Endothelial cell (in vitro differentiated cells): ENCODE measurements around the gene RTKN2. TPM values are rescaled to one million over a fixed set of nuclear protein-coding genes. Genes with fewer than 3 reads are reported as not detected.

ENCODE experiments used
- DNase-seq: peaks from one replicate; pipeline ENCODE4 v3.0.0; 2021; ENCODE audit warnings: low spot score
- H3K27ac Mint-ChIP-seq: one replicate; pipeline ENCODE4 v1.8.0; 2021; ENCODE audit warnings: mixed read lengths, inconsistent platforms; ENCODE audit not compliant: unreplicated experiment
- H3K27me3 Mint-ChIP-seq: one replicate; pipeline ENCODE4 v1.8.0; 2021; ENCODE audit warnings: mild to moderate bottlenecking, moderate library complexity, mixed read lengths, inconsistent platforms; ENCODE audit not compliant: unreplicated experiment
- H3K36me3 Mint-ChIP-seq: one replicate; pipeline ENCODE4 v1.8.0; 2021; ENCODE audit warnings: mild to moderate bottlenecking, low read depth, mixed read lengths, inconsistent platforms; ENCODE audit not compliant: unreplicated experiment
- H3K4me1 Mint-ChIP-seq: one replicate; pipeline ENCODE4 v1.8.0; 2021; ENCODE audit warnings: mild to moderate bottlenecking, mixed read lengths, inconsistent platforms; ENCODE audit not compliant: unreplicated experiment
- H3K4me3 Mint-ChIP-seq: one replicate; pipeline ENCODE4 v1.8.0; 2021; ENCODE audit warnings: mild to moderate bottlenecking, mixed read lengths, inconsistent platforms; ENCODE audit not compliant: unreplicated experiment
- H3K9me3 Mint-ChIP-seq: one replicate; pipeline ENCODE4 v1.8.0; 2021; ENCODE audit warnings: mixed read lengths, inconsistent platforms; ENCODE audit not compliant: unreplicated experiment
- CTCF ChIP-seq: fragments of 200-600 bp; sonication (generic); IDR thresholded peaks from one replicate; pipeline ENCODE4 v1.5.0; 2021; ENCODE audit warnings: antibody characterized with exemption; ENCODE audit not compliant: unreplicated experiment
- total RNA-seq: library from RNA; stranded (reverse); fragmentation: NEBNext Ultra II Directional; extraction: Animal tissue kit (Norgen Biotek cat#: 25700); gene quantifications from one replicate; pipeline ENCODE4 v1.2.1, GENCODE V29; 2021; ENCODE audit not compliant: unreplicated experiment

The RTKN2 gene
- total RNA-seq, 1 donor from 2014 or later = 1.7 TPM

- no peaks in the 10 kb centered on the region for H3K27me3 Mint-ChIP-seq
- no peaks in the 10 kb centered on the region for H3K4me1 Mint-ChIP-seq
- H3K36me3 Mint-ChIP-seq = no peaks in the 10 kb centered on the region
- no peaks in the 10 kb centered on the region for H3K9me3 Mint-ChIP-seq
- no peak overlapping the region for H3K4me3 Mint-ChIP-seq
- no peak for TF ChIP-seq CTCF
- no peak for DNase-seq
- H3K27ac Mint-ChIP-seq = no peak overlapping the region
These were observed 105.6 kb downstream of the RTKN2 start for GRCh38 chr10:62163024-62163423.

DNA sequence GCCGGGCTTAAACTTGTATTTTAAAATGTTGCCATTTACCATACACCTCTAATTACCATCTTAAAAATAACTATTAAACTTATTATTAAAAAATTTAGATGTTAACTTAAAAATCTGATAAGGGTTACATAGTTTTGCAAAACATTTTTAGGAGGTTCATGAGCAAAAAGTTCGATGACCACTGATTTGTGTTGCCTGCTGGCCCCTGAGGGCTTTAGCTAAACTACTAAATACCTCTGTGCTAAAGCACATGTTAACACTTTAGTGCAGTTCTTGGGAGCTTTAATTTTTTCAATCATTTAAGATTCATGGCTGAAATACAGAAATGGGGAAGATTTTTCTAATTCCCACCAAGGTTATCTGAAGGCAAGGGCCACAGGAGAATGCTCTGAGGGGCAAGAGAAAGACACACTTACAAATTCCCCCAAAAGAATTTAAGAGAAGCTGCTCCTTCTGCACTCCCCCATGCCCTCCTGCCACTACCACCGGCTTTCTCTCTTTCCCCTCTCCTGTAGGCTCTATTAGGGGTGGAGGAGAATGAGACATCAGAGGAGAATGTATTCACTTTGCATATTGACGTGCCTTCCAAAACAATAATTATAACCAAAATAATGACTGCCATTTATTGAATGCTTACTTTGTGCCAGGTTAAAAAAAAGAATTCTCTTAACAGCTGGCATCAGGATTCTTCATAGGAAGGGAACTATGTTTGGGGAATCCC, 106.2 kb downstream of the RTKN2 start:
- no peak overlapping the region for H3K27ac Mint-ChIP-seq
- H3K27me3 Mint-ChIP-seq = no peaks in the 10 kb centered on the region
- DNase-seq = no peak
- TF ChIP-seq CTCF = no peak
- no peak overlapping the region for H3K4me3 Mint-ChIP-seq
- H3K9me3 Mint-ChIP-seq = no peaks in the 10 kb centered on the region
- no peaks in the 10 kb centered on the region for H3K36me3 Mint-ChIP-seq
- no peaks in the 10 kb centered on the region for H3K4me1 Mint-ChIP-seq

DNA sequence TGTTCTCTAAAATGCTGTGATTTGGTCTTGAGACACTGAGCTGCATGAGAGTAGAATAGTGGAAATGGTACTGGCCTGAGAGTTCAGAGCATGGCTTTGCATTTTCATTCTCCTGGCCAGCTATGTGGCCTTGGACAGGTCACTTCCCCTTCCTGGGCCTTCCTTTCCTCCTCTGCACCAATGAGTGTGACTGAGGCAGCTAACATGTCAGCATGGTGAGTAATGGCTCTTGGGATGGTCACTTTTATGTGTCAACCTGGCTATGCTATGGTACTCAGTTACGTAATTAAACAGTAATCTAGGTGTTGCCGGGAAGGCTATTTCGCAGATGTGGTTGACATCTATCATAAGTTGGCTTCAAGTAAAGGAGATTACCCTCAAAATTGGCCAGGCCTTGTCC, 109.3 kb downstream of the RTKN2 start:
- DNase-seq = no peak
- Mint-ChIP-seq H3K9me3 (no peaks in the 10 kb centered on the region), H3K4me1 (no peaks in the 10 kb centered on the region), H3K4me3 (no peak overlapping the region), H3K27me3 (no peaks in the 10 kb centered on the region), H3K36me3 (no peaks in the 10 kb centered on the region), H3K27ac (no peak overlapping the region)
- no peak for TF ChIP-seq CTCF

- no peaks in the 10 kb centered on the region for H3K36me3 Mint-ChIP-seq
- H3K9me3 Mint-ChIP-seq = no peaks in the 10 kb centered on the region
These were observed 111.0 kb downstream of the RTKN2 start for GRCh38 chr10:62157601-62158000.

More at GRCh38 chr10:62157601-62158000, 111.0 kb downstream of the RTKN2 start:
- DNase-seq = no peak
- no peak for TF ChIP-seq CTCF
- H3K27me3 Mint-ChIP-seq = no peaks in the 10 kb centered on the region
- no peaks in the 10 kb centered on the region for H3K4me1 Mint-ChIP-seq
- no peak overlapping the region for H3K4me3 Mint-ChIP-seq
- H3K27ac Mint-ChIP-seq = no peak overlapping the region
